ENCODE data around the gene RPS26.
"Not testable (repeated sequence)": the region's sequence is repeated elsewhere in the genome, so short reads cannot be mapped to it uniquely, and the experiment has no call there.

RPS26 gene

DNA sequence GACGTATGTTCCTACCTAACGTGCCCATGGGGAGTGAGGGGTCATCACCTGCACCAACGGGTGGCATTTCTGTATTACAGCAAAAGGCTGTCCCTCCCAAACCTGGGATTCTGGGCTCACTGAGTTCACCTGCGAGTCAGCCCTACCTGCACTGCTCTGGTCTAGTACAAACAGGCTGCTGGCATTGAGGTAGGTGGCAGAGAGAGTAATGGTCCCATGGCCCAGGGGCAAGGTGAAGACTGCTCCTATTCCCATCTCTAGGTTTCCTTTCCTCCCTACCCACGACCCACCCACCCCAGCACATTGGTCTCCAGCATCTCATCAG lies 44.2 kb upstream of the RPS26 start:
- H3K9me3 ChIP-seq: no peaks in the 10 kb centered on the region
- H3K4me1 ChIP-seq: no peaks in the 10 kb centered on the region
- no peak for DNase-seq
- TF ChIP-seq, protein P1, sequence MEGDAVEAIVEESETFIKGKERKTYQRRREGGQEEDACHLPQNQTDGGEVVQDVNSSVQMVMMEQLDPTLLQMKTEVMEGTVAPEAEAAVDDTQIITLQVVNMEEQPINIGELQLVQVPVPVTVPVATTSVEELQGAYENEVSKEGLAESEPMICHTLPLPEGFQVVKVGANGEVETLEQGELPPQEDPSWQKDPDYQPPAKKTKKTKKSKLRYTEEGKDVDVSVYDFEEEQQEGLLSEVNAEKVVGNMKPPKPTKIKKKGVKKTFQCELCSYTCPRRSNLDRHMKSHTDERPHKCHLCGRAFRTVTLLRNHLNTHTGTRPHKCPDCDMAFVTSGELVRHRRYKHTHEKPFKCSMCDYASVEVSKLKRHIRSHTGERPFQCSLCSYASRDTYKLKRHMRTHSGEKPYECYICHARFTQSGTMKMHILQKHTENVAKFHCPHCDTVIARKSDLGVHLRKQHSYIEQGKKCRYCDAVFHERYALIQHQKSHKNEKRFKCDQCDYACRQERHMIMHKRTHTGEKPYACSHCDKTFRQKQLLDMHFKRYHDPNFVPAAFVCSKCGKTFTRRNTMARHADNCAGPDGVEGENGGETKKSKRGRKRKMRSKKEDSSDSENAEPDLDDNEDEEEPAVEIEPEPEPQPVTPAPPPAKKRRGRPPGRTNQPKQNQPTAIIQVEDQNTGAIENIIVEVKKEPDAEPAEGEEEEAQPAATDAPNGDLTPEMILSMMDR (IDR thresholded peaks at IDR 0.05; ENCODE audit: low read depth, low read length): no peak
- peaks cover 7% of the 10 kb centered on the region for H3K36me3 ChIP-seq
- no peaks in the 10 kb centered on the region for H3K27me3 ChIP-seq
- peak overlapping the region; percentile 64 for H3K4me3 ChIP-seq (ENCODE audit: low read depth, low read length)

- H3K4me3 ChIP-seq (ENCODE audit: low read depth, low read length); DNase-seq; H3K27me3 ChIP-seq; H3K36me3 ChIP-seq; H3K9me3 ChIP-seq; H3K4me1 ChIP-seq: not testable (repeated sequence)
Measured at GRCh38 chr12:55999522-55999921, 42.2 kb upstream of the RPS26 start.

GRCh38 chr12:55999999-56000540 lies 41.6 kb upstream of the RPS26 start:
- H3K9me3 ChIP-seq; H3K27me3 ChIP-seq; H3K4me3 ChIP-seq (ENCODE audit: low read depth, low read length); H3K36me3 ChIP-seq; H3K4me1 ChIP-seq; DNase-seq: not testable (repeated sequence)

DNA sequence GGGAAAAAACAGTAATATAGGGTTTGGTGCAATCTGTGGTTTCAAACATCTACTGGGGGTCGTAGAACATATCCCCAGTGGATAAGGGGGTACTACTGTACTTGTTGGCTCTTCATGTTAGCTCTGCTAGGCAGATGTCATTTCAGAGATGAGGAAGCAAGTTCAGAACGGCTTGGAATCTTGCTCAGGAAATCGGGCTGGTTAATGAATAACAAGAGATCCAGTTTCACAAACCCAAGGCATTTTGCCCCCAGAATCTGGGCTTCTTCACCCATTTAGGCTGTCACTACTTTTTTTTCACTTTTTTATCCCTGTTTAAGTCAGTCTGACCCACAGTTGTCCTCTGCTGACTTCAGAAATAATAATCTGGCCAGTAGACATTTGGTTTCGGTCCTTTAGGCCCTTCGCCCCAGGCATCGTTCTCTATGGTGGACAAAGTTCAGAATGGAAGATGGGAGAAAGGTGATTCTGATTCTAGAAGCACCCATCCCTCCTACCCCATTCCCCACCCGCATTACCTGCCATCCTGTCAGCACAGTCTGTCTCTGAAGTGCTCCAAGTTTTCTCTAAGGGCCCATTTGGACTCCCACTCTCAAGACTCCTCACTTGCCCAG lies 40.1 kb upstream of the RPS26 start:
- H3K4me3 ChIP-seq (ENCODE audit: low read depth, low read length): no peak overlapping the region
- TF ChIP-seq, protein P1 (IDR thresholded peaks at IDR 0.05; ENCODE audit: low read depth, low read length): no peak
- H3K4me1 ChIP-seq: no peaks in the 10 kb centered on the region
- peaks cover 5% of the 10 kb centered on the region for H3K36me3 ChIP-seq
- H3K27me3 ChIP-seq: no peaks in the 10 kb centered on the region
- H3K9me3 ChIP-seq: no peaks in the 10 kb centered on the region
- DNase-seq: no peak

DNA sequence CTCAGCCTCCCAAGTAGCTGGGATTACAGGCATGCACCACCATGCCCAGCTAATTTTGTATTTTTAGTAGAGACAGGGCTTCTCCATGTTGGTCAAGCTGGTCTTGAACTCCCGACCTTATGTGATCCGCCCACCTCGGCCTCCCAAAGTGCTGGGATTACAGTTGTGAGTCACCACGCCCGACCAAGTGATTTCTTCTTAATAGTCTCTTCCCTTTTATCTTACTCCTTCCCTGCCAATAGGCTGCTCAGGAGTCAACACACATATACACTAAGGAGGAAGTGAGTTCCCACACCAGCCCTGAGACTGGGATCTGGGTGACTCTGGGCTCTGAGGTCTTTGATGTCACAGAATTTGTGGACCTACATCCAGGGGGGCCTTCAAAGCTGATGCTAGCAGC lies 38.3 kb upstream of the RPS26 start:
- not testable (repeated sequence) for H3K4me1 ChIP-seq; DNase-seq; H3K9me3 ChIP-seq; H3K27me3 ChIP-seq; H3K4me3 ChIP-seq (ENCODE audit: low read depth, low read length); H3K36me3 ChIP-seq

DNA sequence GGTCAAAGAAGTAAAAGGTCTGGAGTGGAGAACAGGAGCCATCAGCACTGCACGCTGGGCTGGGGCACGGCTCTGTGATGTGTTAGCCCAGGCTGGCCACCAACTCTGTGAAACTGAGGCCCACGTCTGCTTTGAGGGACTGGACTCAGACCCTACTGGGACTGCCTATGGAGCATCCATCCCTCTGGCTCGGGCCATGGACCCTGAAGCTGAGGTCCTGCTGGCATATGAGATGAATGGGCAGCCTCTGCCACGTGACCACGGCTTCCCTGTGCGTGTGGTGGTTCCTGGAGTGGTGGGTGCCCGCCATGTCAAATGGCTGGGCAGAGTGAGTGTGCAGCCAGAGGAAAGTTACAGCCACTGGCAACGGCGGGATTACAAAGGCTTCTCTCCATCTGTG lies 37.5 kb upstream of the RPS26 start:
- H3K9me3 ChIP-seq: no peaks in the 10 kb centered on the region
- no peaks in the 10 kb centered on the region for H3K4me1 ChIP-seq
- TF ChIP-seq, protein P1 (IDR thresholded peaks at IDR 0.05; ENCODE audit: low read depth, low read length): no peak
- no peak overlapping the region for H3K4me3 ChIP-seq (ENCODE audit: low read depth, low read length)
- no peak for DNase-seq
- no peaks in the 10 kb centered on the region for H3K27me3 ChIP-seq
- H3K36me3 ChIP-seq: peaks cover 5% of the 10 kb centered on the region

DNA sequence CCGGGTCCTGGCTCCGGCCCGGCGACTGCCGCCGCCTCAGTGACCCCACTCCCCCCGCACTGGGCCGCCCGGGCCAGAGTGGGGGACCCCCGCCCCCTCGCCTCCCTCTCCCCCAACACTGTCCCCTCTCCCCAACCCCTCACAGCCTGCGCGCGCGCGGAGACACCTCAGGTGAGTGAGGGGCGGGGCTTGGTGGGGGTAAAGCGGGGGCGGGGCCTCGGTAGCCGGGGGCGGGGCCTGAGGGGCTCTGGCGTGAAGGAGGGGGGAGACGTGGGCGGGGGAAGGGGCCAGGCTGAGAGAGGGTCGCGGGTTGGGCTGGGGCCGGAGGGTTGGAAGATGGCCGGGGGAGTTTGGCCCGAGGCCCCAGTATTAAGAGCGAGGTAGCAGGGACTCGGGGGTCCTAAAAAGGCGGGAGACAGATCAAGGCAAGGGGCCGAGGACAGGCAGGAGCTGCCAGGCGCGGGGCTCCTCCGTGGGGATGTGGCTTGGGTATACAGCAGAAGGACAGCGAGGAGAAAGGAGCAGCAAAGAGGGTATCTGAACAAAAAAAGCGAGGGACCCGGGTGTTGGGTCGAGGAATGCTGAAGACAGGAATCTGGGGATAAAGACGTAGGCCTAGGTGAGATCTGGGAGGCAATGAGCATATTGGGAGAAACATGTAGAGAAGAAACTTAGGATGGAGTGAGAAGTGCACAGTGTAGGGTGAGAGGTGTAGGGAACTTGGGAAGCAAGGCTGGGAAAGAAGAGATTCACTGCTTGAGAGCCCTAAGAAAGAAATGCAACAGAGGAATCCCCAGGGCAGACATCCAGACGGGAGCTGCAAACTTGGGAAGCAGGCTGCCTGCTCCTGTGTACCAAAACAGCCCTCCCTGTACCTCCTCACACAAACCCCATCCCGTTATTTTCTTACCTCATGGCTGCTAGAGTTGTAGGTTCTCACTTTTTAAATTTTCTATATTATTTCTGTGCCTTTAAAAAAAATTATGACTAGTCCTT lies 33.9 kb upstream of the RPS26 start:
- Histone ChIP-seq H3K4me1 (no peaks in the 10 kb centered on the region), H3K9me3 (no peaks in the 10 kb centered on the region), H3K36me3 (peaks cover 5% of the 10 kb centered on the region), H3K4me3 (ENCODE audit: low read depth, low read length) (peak overlapping the region; percentile 82), H3K27me3 (no peaks in the 10 kb centered on the region)
- TF ChIP-seq, protein P1 (IDR thresholded peaks at IDR 0.05; ENCODE audit: low read depth, low read length): no peak
- peak; percentile 72 for DNase-seq

Data from BE2C (cell line).